GM18951 (cell line): Measurements from ENCODE around the gene FMNL2.

ENCODE experiments used
- POLR2A ChIP-seq: IDR thresholded peaks from 4 replicates; pipeline ENCODE4 v1.6.1; 2011; ENCODE audit warnings: mild to moderate bottlenecking; ENCODE audit not compliant: insufficient read length, insufficient read depth; ENCODE audit errors: extremely low read depth
- in situ Hi-C: fragments of 300-500 bp; cut with MboI; formaldehyde crosslinking; loops from one replicate; pipeline ENCODE4 v1.12.0; 2022; ENCODE audit warnings: low sequenced_read_pairs, mixed read lengths, inconsistent platforms; ENCODE audit not compliant: unreplicated experiment

Gene FMNL2

DNA sequence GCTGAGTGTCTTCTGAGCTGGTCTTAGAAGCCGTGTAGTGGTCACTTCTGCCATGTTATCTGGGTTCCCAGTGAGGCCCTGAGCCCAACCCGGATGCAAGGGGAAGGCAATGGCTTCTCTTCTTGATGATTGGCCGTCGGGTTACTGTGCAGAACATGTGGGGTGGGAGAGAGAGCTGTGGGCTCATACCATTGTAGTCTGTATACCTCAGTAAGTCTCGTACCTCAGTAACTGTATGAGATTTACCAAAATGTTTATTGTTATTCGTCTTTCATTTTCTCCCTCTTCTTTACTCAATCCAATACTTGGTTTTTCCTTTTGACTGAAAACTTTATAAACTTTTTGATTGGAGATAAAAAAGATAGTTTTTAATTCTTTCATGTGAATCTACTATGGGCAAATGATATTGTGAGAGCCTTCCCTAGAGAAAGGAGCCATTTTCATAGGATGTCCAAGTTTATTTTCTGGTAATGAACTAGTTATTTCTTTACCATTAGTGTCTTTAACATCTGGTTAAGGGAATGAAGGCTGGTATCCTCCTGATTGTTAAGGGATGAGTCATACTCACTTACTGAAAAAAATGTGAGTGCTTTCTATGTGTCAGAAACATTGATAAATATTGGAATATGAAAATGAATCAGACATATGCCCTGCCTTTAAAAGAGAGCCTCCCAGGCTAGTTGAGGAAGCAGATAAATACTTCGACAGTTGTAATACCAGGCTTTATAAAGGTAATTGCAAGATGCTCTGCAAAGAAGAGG lies 252.4 kb downstream of the FMNL2 start:
- in situ Hi-C loops: no loop called here

GRCh38 chr2:152588998-152589397 lies 254.0 kb downstream of the FMNL2 start:
- no peak for TF ChIP-seq POLR2A
- in situ Hi-C loops: no loop called here

More for the DNA sequence above, 252.4 kb downstream of the FMNL2 start:
- no peak for TF ChIP-seq POLR2A

DNA sequence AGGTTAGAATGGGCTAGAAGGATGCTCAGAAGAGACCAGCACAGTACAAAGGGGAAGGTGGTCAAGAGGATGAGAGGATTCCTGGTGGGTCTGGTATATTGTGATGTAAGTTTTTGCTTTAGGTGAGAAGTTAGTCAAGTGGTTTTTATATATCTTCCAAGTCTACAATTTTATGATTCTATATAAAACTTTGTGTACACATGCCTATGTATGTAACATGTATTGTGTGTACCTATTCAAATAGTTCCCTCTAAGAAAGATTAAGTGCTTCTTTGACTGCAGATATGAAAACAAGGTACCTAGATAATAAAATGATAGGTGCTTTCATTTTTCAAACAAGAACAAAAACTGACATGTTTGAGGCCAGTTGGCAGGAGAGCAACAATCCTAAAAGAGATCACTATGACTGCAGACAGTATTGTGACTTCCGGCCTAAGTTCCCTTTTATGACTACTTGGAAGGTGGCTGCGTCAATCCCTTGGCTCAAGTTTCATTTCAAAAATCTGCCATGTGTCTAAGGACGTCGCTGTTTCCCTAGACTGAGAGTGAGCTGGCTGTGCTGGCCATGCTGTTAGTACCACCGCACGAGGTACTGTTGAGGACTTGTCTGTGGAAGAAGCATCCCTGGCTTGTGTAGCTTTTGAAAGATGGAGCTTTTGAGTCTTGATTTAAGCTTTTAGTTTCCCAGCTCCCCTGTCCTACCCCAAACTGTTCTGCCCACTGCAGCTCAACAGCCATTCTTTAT lies 259.2 kb downstream of the FMNL2 start:
- no peak for TF ChIP-seq POLR2A

DNA sequence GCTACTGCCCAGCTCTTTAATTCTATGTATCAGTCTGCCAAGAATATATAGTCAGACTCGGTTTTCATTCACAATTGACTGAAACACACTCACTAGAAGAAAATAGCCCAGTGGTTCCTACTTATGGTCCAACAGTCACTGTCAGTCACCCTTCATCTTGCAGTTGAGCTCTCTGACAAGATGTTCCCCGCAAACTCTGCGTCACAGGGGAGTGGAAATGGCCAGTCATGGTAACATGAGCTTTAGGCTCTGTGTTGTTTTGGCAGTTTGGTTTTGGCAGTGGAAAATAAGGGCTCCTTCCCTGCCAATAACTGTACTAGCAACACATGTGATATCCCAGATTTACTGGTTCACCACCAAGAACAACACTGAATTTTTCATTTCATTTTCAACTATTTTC lies 259.8 kb downstream of the FMNL2 start:
- in situ Hi-C loops: no loop called here
- TF ChIP-seq POLR2A: no peak

More for the DNA sequence above, 259.2 kb downstream of the FMNL2 start:
- in situ Hi-C loops: no loop called here

DNA sequence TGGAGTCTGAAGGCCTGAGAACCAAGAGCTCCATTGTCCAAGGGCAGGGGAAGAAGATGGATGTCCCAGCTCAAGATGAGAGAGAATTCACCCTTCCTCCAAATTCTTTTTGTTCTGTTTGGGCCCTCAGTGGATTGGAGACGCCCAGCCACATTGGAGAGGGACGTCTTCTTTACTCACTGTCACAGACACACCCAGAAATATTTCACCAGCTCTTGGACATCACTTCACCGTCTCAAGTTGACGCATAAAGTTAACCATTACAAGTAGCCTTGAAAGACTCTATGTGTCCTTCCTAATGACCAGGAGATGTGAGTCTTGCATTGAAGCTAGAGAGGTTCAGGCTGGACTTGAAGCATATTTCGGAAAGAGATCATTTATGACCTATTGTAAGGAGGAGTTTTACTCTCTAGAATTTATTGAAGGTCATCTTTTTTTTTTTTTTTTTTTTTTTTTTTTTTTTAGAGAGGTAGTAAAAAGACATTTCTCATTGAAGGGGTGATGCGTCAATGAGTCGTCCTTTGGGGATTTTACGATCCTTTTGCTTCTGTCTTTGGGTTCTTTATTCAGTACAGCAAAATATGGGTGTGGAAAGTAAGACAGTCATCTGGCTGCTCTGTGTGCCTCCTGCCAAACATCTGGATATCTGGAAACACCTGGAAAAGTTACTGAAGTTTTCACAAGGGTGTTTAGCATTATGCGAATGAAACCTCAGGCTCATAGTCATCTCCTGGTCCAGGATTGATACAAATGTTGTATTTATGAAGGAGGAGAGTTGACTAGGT lies 264.2 kb downstream of the FMNL2 start:
- in situ Hi-C loops: no loop called here
- no peak for TF ChIP-seq POLR2A

DNA sequence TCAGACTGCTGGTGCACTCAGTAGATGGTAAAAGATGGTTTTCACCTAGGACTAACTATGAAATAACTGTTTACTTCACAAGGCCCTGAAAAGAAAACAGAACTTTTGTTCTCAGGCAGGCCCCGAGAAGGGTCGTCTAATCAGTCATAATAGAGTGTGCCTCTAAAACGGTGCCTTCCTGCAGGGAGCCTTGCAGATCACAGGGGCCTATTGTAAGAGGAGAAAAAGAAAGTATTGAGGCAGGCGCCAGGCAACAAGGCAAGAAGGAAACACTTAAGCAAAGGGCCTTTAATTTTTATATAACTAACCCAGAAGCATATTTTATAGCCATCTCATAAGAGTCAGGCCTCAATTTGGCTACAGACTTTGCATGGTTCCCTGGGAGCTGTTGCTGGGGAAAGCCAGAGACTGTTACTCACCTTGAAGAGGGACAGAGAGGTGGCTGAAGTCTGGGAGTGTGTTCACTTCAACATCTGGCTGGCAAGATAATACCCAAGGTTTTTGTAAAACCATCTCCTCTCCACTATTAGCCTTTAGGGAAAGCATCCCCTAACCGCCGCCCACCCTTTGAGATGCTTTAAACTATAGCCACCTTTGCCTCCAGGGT lies 265.2 kb downstream of the FMNL2 start:
- in situ Hi-C loops: no loop called here
- no peak for TF ChIP-seq POLR2A

DNA sequence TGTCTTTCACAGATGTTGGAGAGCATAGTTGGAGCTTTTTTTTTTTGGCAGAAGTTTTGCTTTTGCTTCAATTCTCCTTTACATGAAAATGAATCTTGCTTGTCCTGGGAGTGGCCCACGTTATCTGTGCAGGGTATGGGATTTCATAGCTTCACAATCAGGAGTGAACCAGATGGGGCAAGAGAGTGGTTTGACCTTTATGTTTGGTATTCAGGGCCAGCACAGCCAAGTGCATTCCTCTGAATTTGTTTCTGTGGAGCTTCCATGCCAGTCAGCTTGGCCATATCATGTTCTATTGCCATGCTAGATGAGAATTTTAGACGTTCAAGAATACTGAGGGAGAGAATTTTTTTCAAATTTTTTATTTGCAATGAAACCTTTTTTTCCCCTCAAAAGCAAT lies 265.7 kb downstream of the FMNL2 start:
- in situ Hi-C loops: no loop called here
- no peak for TF ChIP-seq POLR2A

GRCh38 chr2:152602750-152603149 lies 267.8 kb downstream of the FMNL2 start:
- in situ Hi-C loops: no loop called here
- no peak for TF ChIP-seq POLR2A

DNA sequence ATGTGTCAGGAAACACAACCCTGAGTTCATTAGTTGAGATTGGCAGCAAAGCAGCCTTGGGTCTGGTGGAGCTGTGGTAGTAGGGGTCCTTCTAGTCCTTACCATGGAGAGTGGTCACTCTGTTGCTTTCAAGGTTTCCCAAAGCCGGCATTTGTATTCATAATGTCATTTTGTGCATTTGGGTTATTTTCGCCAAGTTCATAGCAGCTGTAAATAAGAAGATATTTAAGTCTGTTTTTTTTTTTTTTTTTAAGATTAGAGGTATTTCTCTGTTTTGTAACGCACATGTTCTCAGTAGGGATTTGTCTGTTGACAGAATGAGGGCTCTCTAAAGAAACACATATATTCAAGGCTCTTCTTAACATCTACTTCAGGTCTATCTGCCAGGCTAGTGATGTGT lies 268.2 kb downstream of the FMNL2 start:
- in situ Hi-C loops: no loop called here

GRCh38 chr2:152606081-152606480 lies 271.1 kb downstream of the FMNL2 start:
- in situ Hi-C loops: no loop called here
- TF ChIP-seq POLR2A: no peak

More for the DNA sequence above, 268.2 kb downstream of the FMNL2 start:
- no peak for TF ChIP-seq POLR2A

DNA sequence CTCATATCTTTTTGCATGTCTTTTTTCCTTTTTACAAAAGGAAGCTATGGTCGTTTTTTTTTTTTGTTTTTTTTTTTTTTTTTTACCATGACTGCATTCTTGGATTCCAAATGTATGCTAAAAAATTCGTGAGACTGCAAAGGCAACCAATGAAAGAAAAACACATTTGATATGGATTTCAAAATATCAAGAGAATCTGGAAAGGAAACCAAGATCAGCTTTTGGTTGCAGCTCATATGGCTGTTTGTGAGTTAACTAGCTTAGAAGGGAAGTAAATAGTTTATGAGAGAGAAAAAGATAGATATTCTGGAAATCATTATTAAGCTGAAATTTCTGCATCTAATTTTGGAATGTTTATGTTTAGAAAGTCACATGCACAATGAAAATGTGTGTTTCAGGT lies 272.0 kb downstream of the FMNL2 start:
- no peak for TF ChIP-seq POLR2A
- in situ Hi-C loops: no loop called here

GRCh38 chr2:152607793-152608300 lies 272.9 kb downstream of the FMNL2 start:
- no peak for TF ChIP-seq POLR2A
- in situ Hi-C loops: no loop called here

DNA sequence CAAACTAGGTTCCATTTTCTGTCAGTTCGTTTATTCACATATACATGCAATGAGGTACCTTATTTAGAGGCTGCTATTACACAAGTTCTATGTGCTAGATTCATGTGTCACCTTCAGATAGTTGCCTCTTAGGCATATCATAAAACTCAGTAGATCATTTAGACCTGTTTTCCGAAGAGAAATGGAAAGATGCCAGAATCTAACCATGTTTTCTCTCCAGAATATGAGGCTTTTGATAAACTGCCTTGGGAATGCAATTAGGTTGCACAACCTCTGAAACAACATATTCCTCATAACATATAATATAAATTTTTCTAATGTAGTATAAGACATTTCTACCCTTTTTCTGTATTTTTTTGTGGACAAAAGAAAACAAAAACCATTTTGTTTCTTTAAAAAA lies 274.2 kb downstream of the FMNL2 start:
- in situ Hi-C loops: no loop called here
- TF ChIP-seq POLR2A: no peak
